WTC11 (cell line): Measurements from ENCODE around the gene ZFP37. TPM values are rescaled to one million over a fixed set of nuclear protein-coding genes. Genes with fewer than 3 reads are reported as not detected.

Source experiments
- ATAC-seq: fragments of 200-7000 bp; cut with Tn5 transposase; 2 replicates; pipeline ENCODE4 v1.10.0; 2021; ENCODE audit warnings: mild to moderate bottlenecking, moderate library complexity
- CTCF ChIA-PET: fragments of 300-600 bp; sonication (Branson Sonifier 250); formaldehyde crosslinking; loops from one replicate; lab custom pipeline; 2021; ENCODE audit warnings: antibody characterized with exemption; lab: Charles Lee
- POLR2A ChIA-PET: fragments of 350-600 bp; sonication (Branson Sonifier 250); formaldehyde crosslinking; loops from one replicate; lab custom pipeline; 2021; ENCODE audit warnings: antibody characterized with exemption; lab: Charles Lee
- DNase-seq: peaks from one replicate; pipeline ENCODE4 v3.0.0; 2021; ENCODE audit warnings: low spot score
- H3K27ac Mint-ChIP-seq: 2 replicates; pipeline ENCODE4 v1.8.0; 2021; ENCODE audit warnings: mixed read lengths
- H3K27me3 Mint-ChIP-seq: 2 replicates; pipeline ENCODE4 v1.8.0; 2021; ENCODE audit warnings: low read depth, mild to moderate bottlenecking, moderate library complexity, mixed read lengths
- H3K36me3 Mint-ChIP-seq: 2 replicates; pipeline ENCODE4 v1.8.0; 2021; ENCODE audit warnings: mixed read lengths
- H3K4me1 Mint-ChIP-seq: 2 replicates; pipeline ENCODE4 v1.8.0; 2022; ENCODE audit warnings: mixed read lengths
- H3K4me3 Mint-ChIP-seq: 2 replicates; pipeline ENCODE4 v1.8.0; 2021; ENCODE audit warnings: mild to moderate bottlenecking, moderate library complexity, mixed read lengths
- H3K9me3 Mint-ChIP-seq: 2 replicates; pipeline ENCODE4 v1.8.0; 2021; ENCODE audit warnings: mixed read lengths
- CREB1 ChIP-seq: sonication (generic); formaldehyde crosslinking; IDR thresholded peaks from 2 replicates; pipeline ENCODE4 v1.8.0; 2023; ENCODE audit warnings: mild to moderate bottlenecking, missing genetic modification reagents
- ELF4 ChIP-seq: sonication (generic); formaldehyde crosslinking; IDR thresholded peaks from 2 replicates; pipeline ENCODE4 v1.8.1; 2022; ENCODE audit warnings: low read depth, mild to moderate bottlenecking, moderate library complexity, missing genetic modification reagents
- FOXK1 ChIP-seq: sonication (generic); formaldehyde crosslinking; IDR thresholded peaks from 2 replicates; pipeline ENCODE4 v1.8.0; 2022; ENCODE audit warnings: mild to moderate bottlenecking, moderate library complexity, missing genetic modification reagents
- IRF2 ChIP-seq: sonication (generic); formaldehyde crosslinking; IDR thresholded peaks from 2 replicates; pipeline ENCODE4 v1.8.0; 2022; ENCODE audit warnings: low read depth, missing genetic modification reagents, borderline replicate concordance
- RELA ChIP-seq: sonication (generic); formaldehyde crosslinking; IDR thresholded peaks from 2 replicates; pipeline ENCODE4 v1.8.1; 2022; ENCODE audit warnings: missing genetic modification reagents, mild to moderate bottlenecking, borderline replicate concordance
- RORB ChIP-seq: fragments of 250-450 bp; sonication (Bioruptor Pico); IDR thresholded peaks from 2 replicates; pipeline ENCODE4 v1.9.0; 2021; ENCODE audit warnings: mild to moderate bottlenecking
- SP1 ChIP-seq: sonication (generic); formaldehyde crosslinking; conservative IDR thresholded peaks from 2 replicates; pipeline ENCODE4 v1.8.1; 2022; ENCODE audit warnings: missing genetic modification reagents
- ZNF219 ChIP-seq: sonication (generic); formaldehyde crosslinking; IDR thresholded peaks from 2 replicates; pipeline ENCODE4 v1.8.0; 2023; ENCODE audit warnings: missing genetic modification reagents, mild to moderate bottlenecking, borderline replicate concordance
- total RNA-seq: library from RNA; stranded (reverse); gene quantifications from 3 replicates; pipeline ENCODE4 v1.2.3, GENCODE V29; 2021
- TF ChIP-seq, protein P1 (sequence below): sonication (generic); formaldehyde crosslinking; IDR thresholded peaks from 2 replicates; pipeline ENCODE4 v1.8.1; 2023; ENCODE audit warnings: mild to moderate bottlenecking, missing genetic modification reagents, borderline replicate concordance
- TF ChIP-seq, protein P2 (sequence below): sonication (generic); formaldehyde crosslinking; IDR thresholded peaks from 2 replicates; pipeline ENCODE4 v1.8.1; 2023; ENCODE audit warnings: mild to moderate bottlenecking, missing genetic modification reagents, moderate library complexity
- TF ChIP-seq, protein P3 (sequence below): sonication (generic); formaldehyde crosslinking; IDR thresholded peaks from 2 replicates; pipeline ENCODE4 v1.8.0; 2022; ENCODE audit warnings: mild to moderate bottlenecking, missing genetic modification reagents
- TF ChIP-seq, protein P4 (sequence below): sonication (generic); formaldehyde crosslinking; IDR thresholded peaks from 2 replicates; pipeline ENCODE4 v1.8.1; 2023; ENCODE audit warnings: mild to moderate bottlenecking, moderate library complexity, missing genetic modification reagents
- TF ChIP-seq, protein P5 (sequence below): sonication (generic); formaldehyde crosslinking; IDR thresholded peaks from 2 replicates; pipeline ENCODE4 v1.8.0; 2023; ENCODE audit warnings: missing genetic modification reagents, mild to moderate bottlenecking, borderline replicate concordance
- TF ChIP-seq, protein P6 (sequence below): sonication (generic); formaldehyde crosslinking; IDR thresholded peaks from 2 replicates; pipeline ENCODE4 v1.8.0; 2022; ENCODE audit warnings: mild to moderate bottlenecking, missing genetic modification reagents

Gene ZFP37
- total RNA-seq, 1 experiment from 2014 or later = 5.6 TPM

DNA sequence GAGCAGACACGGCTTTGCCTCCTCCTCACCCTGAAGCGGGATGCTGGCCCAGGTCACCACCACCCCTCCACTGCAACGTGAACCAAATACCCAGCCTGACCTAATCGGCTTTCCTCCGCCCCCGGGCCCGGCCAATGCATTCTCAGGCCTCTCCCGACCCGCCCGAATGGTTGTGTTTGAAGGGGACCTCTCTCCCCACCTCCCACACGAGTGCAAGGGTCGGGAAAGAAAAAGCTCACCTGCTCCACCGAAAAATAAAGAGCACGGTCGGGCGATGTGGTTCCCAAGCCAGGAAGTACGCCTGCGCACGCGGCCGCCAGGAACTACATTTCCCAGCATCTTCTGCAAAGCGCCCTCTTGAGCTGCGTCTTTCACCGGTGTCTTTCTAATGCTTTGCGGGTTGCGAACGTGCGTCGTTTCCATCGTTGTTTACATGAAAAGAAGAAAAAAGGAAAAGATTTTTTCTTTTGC, 44.6 kb downstream of the ZFP37 start, which contains the start of gene ZNF883 (continued):
- TF ChIP-seq ELF4 (CRISPR knock-in tag) (no peak), ZNF219 (no peak), IRF2 (CRISPR knock-in tag) (no peak), RORB (CRISPR knock-in tag) (no peak), RELA (CRISPR knock-in tag) (no peak), SP1 (CRISPR knock-in tag) (0 out of 2 replicates have a peak, but pooled peaks have one; percentile 23), FOXK1 (CRISPR knock-in tag) (peak; percentile 75), CREB1 (CRISPR knock-in tag) (no peak)
- TF ChIP-seq, protein P1, sequence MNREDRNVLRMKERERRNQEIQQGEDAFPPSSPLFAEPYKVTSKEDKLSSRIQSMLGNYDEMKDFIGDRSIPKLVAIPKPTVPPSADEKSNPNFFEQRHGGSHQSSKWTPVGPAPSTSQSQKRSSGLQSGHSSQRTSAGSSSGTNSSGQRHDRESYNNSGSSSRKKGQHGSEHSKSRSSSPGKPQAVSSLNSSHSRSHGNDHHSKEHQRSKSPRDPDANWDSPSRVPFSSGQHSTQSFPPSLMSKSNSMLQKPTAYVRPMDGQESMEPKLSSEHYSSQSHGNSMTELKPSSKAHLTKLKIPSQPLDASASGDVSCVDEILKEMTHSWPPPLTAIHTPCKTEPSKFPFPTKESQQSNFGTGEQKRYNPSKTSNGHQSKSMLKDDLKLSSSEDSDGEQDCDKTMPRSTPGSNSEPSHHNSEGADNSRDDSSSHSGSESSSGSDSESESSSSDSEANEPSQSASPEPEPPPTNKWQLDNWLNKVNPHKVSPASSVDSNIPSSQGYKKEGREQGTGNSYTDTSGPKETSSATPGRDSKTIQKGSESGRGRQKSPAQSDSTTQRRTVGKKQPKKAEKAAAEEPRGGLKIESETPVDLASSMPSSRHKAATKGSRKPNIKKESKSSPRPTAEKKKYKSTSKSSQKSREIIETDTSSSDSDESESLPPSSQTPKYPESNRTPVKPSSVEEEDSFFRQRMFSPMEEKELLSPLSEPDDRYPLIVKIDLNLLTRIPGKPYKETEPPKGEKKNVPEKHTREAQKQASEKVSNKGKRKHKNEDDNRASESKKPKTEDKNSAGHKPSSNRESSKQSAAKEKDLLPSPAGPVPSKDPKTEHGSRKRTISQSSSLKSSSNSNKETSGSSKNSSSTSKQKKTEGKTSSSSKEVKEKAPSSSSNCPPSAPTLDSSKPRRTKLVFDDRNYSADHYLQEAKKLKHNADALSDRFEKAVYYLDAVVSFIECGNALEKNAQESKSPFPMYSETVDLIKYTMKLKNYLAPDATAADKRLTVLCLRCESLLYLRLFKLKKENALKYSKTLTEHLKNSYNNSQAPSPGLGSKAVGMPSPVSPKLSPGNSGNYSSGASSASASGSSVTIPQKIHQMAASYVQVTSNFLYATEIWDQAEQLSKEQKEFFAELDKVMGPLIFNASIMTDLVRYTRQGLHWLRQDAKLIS (CRISPR knock-in tag) = no peak
- TF ChIP-seq, protein P2, sequence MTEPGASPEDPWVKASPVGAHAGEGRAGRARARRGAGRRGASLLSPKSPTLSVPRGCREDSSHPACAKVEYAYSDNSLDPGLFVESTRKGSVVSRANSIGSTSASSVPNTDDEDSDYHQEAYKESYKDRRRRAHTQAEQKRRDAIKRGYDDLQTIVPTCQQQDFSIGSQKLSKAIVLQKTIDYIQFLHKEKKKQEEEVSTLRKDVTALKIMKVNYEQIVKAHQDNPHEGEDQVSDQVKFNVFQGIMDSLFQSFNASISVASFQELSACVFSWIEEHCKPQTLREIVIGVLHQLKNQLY = no peak
- TF ChIP-seq, protein P3, sequence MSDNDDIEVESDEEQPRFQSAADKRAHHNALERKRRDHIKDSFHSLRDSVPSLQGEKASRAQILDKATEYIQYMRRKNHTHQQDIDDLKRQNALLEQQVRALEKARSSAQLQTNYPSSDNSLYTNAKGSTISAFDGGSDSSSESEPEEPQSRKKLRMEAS (CRISPR knock-in tag) = peak; percentile 88
- TF ChIP-seq, protein P4, sequence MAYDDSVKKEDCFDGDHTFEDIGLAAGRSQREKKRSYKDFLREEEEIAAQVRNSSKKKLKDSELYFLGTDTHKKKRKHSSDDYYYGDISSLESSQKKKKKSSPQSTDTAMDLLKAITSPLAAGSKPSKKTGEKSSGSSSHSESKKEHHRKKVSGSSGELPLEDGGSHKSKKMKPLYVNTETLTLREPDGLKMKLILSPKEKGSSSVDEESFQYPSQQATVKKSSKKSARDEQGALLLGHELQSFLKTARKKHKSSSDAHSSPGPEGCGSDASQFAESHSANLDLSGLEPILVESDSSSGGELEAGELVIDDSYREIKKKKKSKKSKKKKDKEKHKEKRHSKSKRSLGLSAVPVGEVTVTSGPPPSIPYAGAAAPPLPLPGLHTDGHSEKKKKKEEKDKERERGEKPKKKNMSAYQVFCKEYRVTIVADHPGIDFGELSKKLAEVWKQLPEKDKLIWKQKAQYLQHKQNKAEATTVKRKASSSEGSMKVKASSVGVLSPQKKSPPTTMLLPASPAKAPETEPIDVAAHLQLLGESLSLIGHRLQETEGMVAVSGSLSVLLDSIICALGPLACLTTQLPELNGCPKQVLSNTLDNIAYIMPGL (CRISPR knock-in tag) = no peak
- TF ChIP-seq, protein P5, sequence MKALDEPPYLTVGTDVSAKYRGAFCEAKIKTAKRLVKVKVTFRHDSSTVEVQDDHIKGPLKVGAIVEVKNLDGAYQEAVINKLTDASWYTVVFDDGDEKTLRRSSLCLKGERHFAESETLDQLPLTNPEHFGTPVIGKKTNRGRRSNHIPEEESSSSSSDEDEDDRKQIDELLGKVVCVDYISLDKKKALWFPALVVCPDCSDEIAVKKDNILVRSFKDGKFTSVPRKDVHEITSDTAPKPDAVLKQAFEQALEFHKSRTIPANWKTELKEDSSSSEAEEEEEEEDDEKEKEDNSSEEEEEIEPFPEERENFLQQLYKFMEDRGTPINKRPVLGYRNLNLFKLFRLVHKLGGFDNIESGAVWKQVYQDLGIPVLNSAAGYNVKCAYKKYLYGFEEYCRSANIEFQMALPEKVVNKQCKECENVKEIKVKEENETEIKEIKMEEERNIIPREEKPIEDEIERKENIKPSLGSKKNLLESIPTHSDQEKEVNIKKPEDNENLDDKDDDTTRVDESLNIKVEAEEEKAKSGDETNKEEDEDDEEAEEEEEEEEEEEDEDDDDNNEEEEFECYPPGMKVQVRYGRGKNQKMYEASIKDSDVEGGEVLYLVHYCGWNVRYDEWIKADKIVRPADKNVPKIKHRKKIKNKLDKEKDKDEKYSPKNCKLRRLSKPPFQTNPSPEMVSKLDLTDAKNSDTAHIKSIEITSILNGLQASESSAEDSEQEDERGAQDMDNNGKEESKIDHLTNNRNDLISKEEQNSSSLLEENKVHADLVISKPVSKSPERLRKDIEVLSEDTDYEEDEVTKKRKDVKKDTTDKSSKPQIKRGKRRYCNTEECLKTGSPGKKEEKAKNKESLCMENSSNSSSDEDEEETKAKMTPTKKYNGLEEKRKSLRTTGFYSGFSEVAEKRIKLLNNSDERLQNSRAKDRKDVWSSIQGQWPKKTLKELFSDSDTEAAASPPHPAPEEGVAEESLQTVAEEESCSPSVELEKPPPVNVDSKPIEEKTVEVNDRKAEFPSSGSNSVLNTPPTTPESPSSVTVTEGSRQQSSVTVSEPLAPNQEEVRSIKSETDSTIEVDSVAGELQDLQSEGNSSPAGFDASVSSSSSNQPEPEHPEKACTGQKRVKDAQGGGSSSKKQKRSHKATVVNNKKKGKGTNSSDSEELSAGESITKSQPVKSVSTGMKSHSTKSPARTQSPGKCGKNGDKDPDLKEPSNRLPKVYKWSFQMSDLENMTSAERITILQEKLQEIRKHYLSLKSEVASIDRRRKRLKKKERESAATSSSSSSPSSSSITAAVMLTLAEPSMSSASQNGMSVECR (CRISPR knock-in tag) = peak; percentile 45; the same call in 1 of the 2 replicates
- TF ChIP-seq, protein P6, sequence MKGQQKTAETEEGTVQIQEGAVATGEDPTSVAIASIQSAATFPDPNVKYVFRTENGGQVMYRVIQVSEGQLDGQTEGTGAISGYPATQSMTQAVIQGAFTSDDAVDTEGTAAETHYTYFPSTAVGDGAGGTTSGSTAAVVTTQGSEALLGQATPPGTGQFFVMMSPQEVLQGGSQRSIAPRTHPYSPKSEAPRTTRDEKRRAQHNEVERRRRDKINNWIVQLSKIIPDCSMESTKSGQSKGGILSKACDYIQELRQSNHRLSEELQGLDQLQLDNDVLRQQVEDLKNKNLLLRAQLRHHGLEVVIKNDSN (CRISPR knock-in tag) = peak; percentile 41; the same call in 1 of the 2 replicates

DNA sequence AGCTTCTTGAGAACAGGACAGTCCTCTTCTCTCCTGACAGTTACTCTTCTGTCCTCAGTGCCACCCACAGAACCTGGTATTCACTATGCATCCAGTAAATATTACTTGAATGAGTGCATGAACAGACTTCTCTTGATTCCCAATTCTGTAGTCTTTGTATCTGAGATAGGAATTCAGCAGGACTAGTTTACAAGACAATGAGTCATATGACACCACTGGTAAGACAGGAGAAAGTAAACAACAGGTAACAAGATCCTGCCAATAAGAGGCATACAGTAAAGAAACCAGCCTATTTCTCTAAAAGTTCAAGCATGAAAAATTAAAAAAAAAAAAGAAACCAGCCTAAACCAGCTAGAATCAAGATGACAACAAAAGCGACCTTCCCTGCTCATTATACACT, 50.7 kb downstream of the ZFP37 start:
- peaks cover 69% of the 10 kb centered on the region for H3K9me3 Mint-ChIP-seq
- ATAC-seq = peak; percentile 53
- peaks cover 11% of the 10 kb centered on the region for H3K4me1 Mint-ChIP-seq
- H3K4me3 Mint-ChIP-seq = peak overlapping the region; percentile 31
- peaks cover 91% of the 10 kb centered on the region for H3K36me3 Mint-ChIP-seq
- CTCF ChIA-PET = no interaction called here
- POLR2A ChIA-PET = no interaction called here
- peak overlapping the region; percentile 92 for H3K27ac Mint-ChIP-seq
- DNase-seq = no peak
- H3K27me3 Mint-ChIP-seq = peaks cover 5% of the 10 kb centered on the region
- TF ChIP-seq FOXK1 (CRISPR knock-in tag) = 0 out of 2 replicates have a peak, but pooled peaks have one; percentile 33
- TF ChIP-seq RORB (CRISPR knock-in tag) = no peak
